ENCODE measurements around the gene NSF.
"Not testable (repeated sequence)": the region's sequence is repeated elsewhere in the genome, so short reads cannot be mapped to it uniquely, and the experiment has no call there.

GRCh38 chr17:46618975-46619374 is 28.5 kb downstream of the NSF start:
- TF ChIP-seq CTCF, POLR2A, EP300 (IDR thresholded peaks at IDR 0.05): not testable (repeated sequence)
